WERI-Rb-1 (cell line): ENCODE results near the gene DAP.

Experiments used
- DNase-seq: peaks from one replicate; pipeline ENCODE4 v3.0.0-alpha.2; 2020
- H3K27ac ChIP-seq: fragments of 250-450 bp; sonication (Bioruptor Pico); 2 replicates; pipeline ENCODE4 v1.5.1; 2020; ENCODE audit warnings: mild to moderate bottlenecking, moderate library complexity
- H3K27me3 ChIP-seq: fragments of 250-450 bp; sonication (Bioruptor Pico); 2 replicates; pipeline ENCODE4 v1.5.1; 2021; ENCODE audit warnings: mild to moderate bottlenecking, low read depth, moderate library complexity; ENCODE audit not compliant: insufficient read depth, severe bottlenecking
- H3K36me3 ChIP-seq: fragments of 250-450 bp; sonication (Bioruptor Pico); 2 replicates; pipeline ENCODE4 v1.5.1; 2020; ENCODE audit warnings: mild to moderate bottlenecking, moderate library complexity
- H3K4me3 ChIP-seq: 2 replicates; pipeline ENCODE4 v1.5.1; 2011; ENCODE audit warnings: low read depth, mild to moderate bottlenecking, control low read depth, low read length
- H3K9me3 ChIP-seq: fragments of 250-450 bp; sonication (Bioruptor Pico); 2 replicates; pipeline ENCODE4 v1.5.1; 2021; ENCODE audit warnings: mild to moderate bottlenecking, moderate library complexity; ENCODE audit not compliant: severe bottlenecking
- CTCF ChIP-seq: IDR thresholded peaks from 2 replicates; pipeline ENCODE4 v1.5.1; 2011; ENCODE audit warnings: low read depth, mild to moderate bottlenecking, control low read depth, inconsistent platforms, low read length

Gene DAP

GRCh38 chr5:10735569-10736276 is 25.3 kb downstream of the DAP start:
- Histone ChIP-seq H3K4me3 (no peak overlapping the region), H3K27me3 (no peaks in the 10 kb centered on the region), H3K9me3 (peaks cover 4% of the 10 kb centered on the region), H3K27ac (no peak overlapping the region), H3K36me3 (peaks cover 20% of the 10 kb centered on the region)
- no peak for TF ChIP-seq CTCF
- no peak for DNase-seq

GRCh38 chr5:10734832-10735523 is 26.1 kb downstream of the DAP start:
- DNase-seq: no peak
- no peaks in the 10 kb centered on the region for H3K27me3 ChIP-seq
- no peak for TF ChIP-seq CTCF
- peaks cover 20% of the 10 kb centered on the region for H3K36me3 ChIP-seq
- H3K27ac ChIP-seq: no peak overlapping the region
- no peaks in the 10 kb centered on the region for H3K9me3 ChIP-seq
- no peak overlapping the region for H3K4me3 ChIP-seq

GRCh38 chr5:10734037-10734709 is 26.9 kb downstream of the DAP start:
- peaks cover 20% of the 10 kb centered on the region for H3K36me3 ChIP-seq
- no peak overlapping the region for H3K27ac ChIP-seq
- peak; percentile 39 for DNase-seq
- TF ChIP-seq CTCF: no peak
- H3K9me3 ChIP-seq: no peaks in the 10 kb centered on the region
- no peaks in the 10 kb centered on the region for H3K27me3 ChIP-seq
- no peak overlapping the region for H3K4me3 ChIP-seq

- no peak for DNase-seq
- no peak for TF ChIP-seq CTCF
- Histone ChIP-seq H3K4me3 (no peak overlapping the region), H3K27me3 (no peaks in the 10 kb centered on the region), H3K27ac (no peak overlapping the region), H3K9me3 (no peaks in the 10 kb centered on the region), H3K36me3 (peaks cover 20% of the 10 kb centered on the region)
These were observed 27.6 kb downstream of the DAP start for GRCh38 chr5:10733426-10733825.

- Histone ChIP-seq H3K27ac (no peak overlapping the region), H3K36me3 (peaks cover 14% of the 10 kb centered on the region), H3K9me3 (no peaks in the 10 kb centered on the region), H3K4me3 (no peak overlapping the region), H3K27me3 (no peaks in the 10 kb centered on the region)
- no peak for DNase-seq
- no peak for TF ChIP-seq CTCF
These were observed 29.1 kb downstream of the DAP start for GRCh38 chr5:10731913-10732312.
